ENCODE results near the gene GALNT18.

Gene GALNT18

GRCh38 chr11:11493698-11494097 is 128.1 kb downstream of the GALNT18 start:
- no peak for FAIRE-seq

GRCh38 chr11:11491589-11491988 is 130.2 kb downstream of the GALNT18 start:
- FAIRE-seq = no peak

- no peak for FAIRE-seq
Measured at GRCh38 chr11:11491014-11491413, 130.8 kb downstream of the GALNT18 start.

- FAIRE-seq = no peak
Measured at GRCh38 chr11:11486423-11486822, 135.4 kb downstream of the GALNT18 start.

GRCh38 chr11:11486002-11486401 is 135.8 kb downstream of the GALNT18 start:
- FAIRE-seq = no peak

GRCh38 chr11:11483627-11484026 is 138.2 kb downstream of the GALNT18 start:
- FAIRE-seq = no peak

GRCh38 chr11:11482730-11483129 is 139.1 kb downstream of the GALNT18 start:
- FAIRE-seq = no peak

- FAIRE-seq = no peak
Measured at GRCh38 chr11:11481371-11481770, 140.4 kb downstream of the GALNT18 start.

GRCh38 chr11:11480971-11481370 is 140.8 kb downstream of the GALNT18 start:
- FAIRE-seq = no peak

- no peak for FAIRE-seq
Measured at GRCh38 chr11:11478687-11479086, 143.1 kb downstream of the GALNT18 start.

- FAIRE-seq = peak; percentile 48
Measured at GRCh38 chr11:11477695-11478420, 143.9 kb downstream of the GALNT18 start.

GRCh38 chr11:11476971-11477645 is 144.7 kb downstream of the GALNT18 start:
- no peak for FAIRE-seq

GRCh38 chr11:11476499-11476898 is 145.3 kb downstream of the GALNT18 start:
- FAIRE-seq = no peak

- no peak for FAIRE-seq
Measured at GRCh38 chr11:11472106-11472505, 149.7 kb downstream of the GALNT18 start.

- FAIRE-seq = no peak
Measured at GRCh38 chr11:11471201-11471600, 150.6 kb downstream of the GALNT18 start.

- FAIRE-seq = no peak
Measured at GRCh38 chr11:11468954-11469353, 152.9 kb downstream of the GALNT18 start.

GRCh38 chr11:11467312-11467711 is 154.5 kb downstream of the GALNT18 start:
- FAIRE-seq = no peak

- FAIRE-seq = no peak
Measured at GRCh38 chr11:11464555-11464954, 157.2 kb downstream of the GALNT18 start.

GRCh38 chr11:11463405-11463804 is 158.4 kb downstream of the GALNT18 start:
- FAIRE-seq = no peak

GRCh38 chr11:11461473-11461872 is 160.3 kb downstream of the GALNT18 start:
- FAIRE-seq = no peak

GRCh38 chr11:11459578-11459977 is 162.2 kb downstream of the GALNT18 start:
- no peak for FAIRE-seq

- FAIRE-seq = no peak
Measured at GRCh38 chr11:11458485-11458884, 163.3 kb downstream of the GALNT18 start.

GRCh38 chr11:11458001-11458400 is 163.8 kb downstream of the GALNT18 start:
- FAIRE-seq = no peak

GRCh38 chr11:11456866-11457265 is 164.9 kb downstream of the GALNT18 start:
- no peak for FAIRE-seq

Data from endometrium (tissue), 2 donors.